CD4-positive, alpha-beta T cell treated with Interleukin-6 for 4 hours (primary cell): Measurements from ENCODE around the gene DET1.
"Not testable (repeated sequence)": the region's sequence is repeated elsewhere in the genome, so short reads cannot be mapped to it uniquely, and the experiment has no call there.

Experiments used
- DNase-seq: peaks from one replicate; pipeline ENCODE4 v3.0.0-alpha.2; 2020; ENCODE audit warnings: mixed read lengths

The DET1 gene

GRCh38 chr15:88540350-88540749, 6.1 kb downstream of the DET1 start:
- not testable (repeated sequence) for DNase-seq

GRCh38 chr15:88539441-88539840, 7.0 kb downstream of the DET1 start:
- DNase-seq: no peak

GRCh38 chr15:88538972-88539371, 7.5 kb downstream of the DET1 start:
- no peak for DNase-seq

- no peak for DNase-seq
These were observed 8.7 kb downstream of the DET1 start for GRCh38 chr15:88537591-88538317.

GRCh38 chr15:88535607-88536313, 10.7 kb downstream of the DET1 start:
- no peak for DNase-seq

- DNase-seq: no peak
These were observed 11.4 kb downstream of the DET1 start for GRCh38 chr15:88535100-88535499.

GRCh38 chr15:88533376-88533775, 13.1 kb downstream of the DET1 start:
- no peak for DNase-seq

GRCh38 chr15:88529021-88529630, 17.4 kb downstream of the DET1 start:
- no peak for DNase-seq

- DNase-seq: no peak
These were observed 20.1 kb downstream of the DET1 start for GRCh38 chr15:88526247-88526879.

GRCh38 chr15:88525418-88525817, 21.1 kb downstream of the DET1 start:
- no peak for DNase-seq

GRCh38 chr15:88524094-88524493, 22.4 kb downstream of the DET1 start:
- not testable (repeated sequence) for DNase-seq

- no peak for DNase-seq
These were observed 27.6 kb downstream of the DET1 start for GRCh38 chr15:88518903-88519302.

GRCh38 chr15:88513195-88513594, 33.3 kb downstream of the DET1 start:
- DNase-seq: no peak

- no peak for DNase-seq
These were observed 33.9 kb downstream of the DET1 start for GRCh38 chr15:88512601-88513000.

- DNase-seq: no peak
These were observed 34.4 kb downstream of the DET1 start for GRCh38 chr15:88512078-88512477.

- DNase-seq: no peak
These were observed 35.3 kb downstream of the DET1 start for GRCh38 chr15:88511161-88511560.

GRCh38 chr15:88509964-88510363, 36.5 kb downstream of the DET1 start:
- DNase-seq: no peak

GRCh38 chr15:88509321-88509720, 37.2 kb downstream of the DET1 start:
- DNase-seq: no peak

GRCh38 chr15:88506628-88507027, 39.9 kb downstream of the DET1 start:
- no peak for DNase-seq

GRCh38 chr15:88505721-88506120, 40.8 kb downstream of the DET1 start:
- no peak for DNase-seq

- no peak for DNase-seq
These were observed 42.0 kb downstream of the DET1 start for GRCh38 chr15:88504445-88504844.

- no peak for DNase-seq
These were observed 47.5 kb downstream of the DET1 start for GRCh38 chr15:88498996-88499395.

GRCh38 chr15:88497109-88497765, 49.2 kb downstream of the DET1 start:
- DNase-seq: no peak
